Lower leg skin (tissue), 3 donors: ENCODE measurements around the gene MS4A7.

Experiments
- POLR2A ChIP-seq, 2 donors: fragments of 450-650 bp; IDR thresholded peaks; one replicate each; pipeline ENCODE4 v1.6.1; 2016 to 2017; ENCODE audit warnings: antibody characterized with exemption in 2 of 2, mild to moderate bottlenecking in 1 of 2, moderate library complexity in 1 of 2
- TF ChIP-seq, protein P1 (sequence below), 3 donors: fragments of 450-650 bp; IDR thresholded peaks; one replicate each; pipeline ENCODE4 v1.5.1; 2016; ENCODE audit warnings: antibody characterized with exemption in 3 of 3, mild to moderate bottlenecking in 3 of 3, moderate library complexity in 2 of 3

DNA sequence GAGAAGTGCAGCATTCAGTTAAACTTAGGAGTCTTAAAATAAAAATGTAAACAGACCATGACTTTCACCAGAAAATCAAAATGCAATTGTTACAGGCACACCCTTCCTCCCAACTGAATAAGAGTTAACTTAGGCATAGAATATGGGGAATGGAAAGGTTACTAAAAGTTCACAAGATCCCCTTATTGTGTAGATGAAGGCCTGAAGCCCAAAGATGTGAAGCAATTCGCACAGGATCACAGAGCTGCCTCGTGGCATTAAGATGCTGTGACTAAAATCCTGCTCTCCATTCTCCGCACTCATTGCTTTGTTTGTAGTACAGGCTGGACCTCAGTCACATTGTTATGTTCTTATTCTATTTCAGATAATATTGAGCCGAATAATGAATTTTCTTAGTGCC is 55.1 kb downstream of the MS4A7 start:
- no peak for TF ChIP-seq POLR2A (IDR thresholded peaks at IDR 0.05)
- TF ChIP-seq, protein P1, sequence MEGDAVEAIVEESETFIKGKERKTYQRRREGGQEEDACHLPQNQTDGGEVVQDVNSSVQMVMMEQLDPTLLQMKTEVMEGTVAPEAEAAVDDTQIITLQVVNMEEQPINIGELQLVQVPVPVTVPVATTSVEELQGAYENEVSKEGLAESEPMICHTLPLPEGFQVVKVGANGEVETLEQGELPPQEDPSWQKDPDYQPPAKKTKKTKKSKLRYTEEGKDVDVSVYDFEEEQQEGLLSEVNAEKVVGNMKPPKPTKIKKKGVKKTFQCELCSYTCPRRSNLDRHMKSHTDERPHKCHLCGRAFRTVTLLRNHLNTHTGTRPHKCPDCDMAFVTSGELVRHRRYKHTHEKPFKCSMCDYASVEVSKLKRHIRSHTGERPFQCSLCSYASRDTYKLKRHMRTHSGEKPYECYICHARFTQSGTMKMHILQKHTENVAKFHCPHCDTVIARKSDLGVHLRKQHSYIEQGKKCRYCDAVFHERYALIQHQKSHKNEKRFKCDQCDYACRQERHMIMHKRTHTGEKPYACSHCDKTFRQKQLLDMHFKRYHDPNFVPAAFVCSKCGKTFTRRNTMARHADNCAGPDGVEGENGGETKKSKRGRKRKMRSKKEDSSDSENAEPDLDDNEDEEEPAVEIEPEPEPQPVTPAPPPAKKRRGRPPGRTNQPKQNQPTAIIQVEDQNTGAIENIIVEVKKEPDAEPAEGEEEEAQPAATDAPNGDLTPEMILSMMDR (IDR thresholded peaks at IDR 0.05), result no peak
